NCI-H446 (cell line): ENCODE measurements around the gene SETDB2.

Experiments used
- DNase-seq, 2 experiments: peaks; one replicate each; lab custom pipeline; 2025; lab: John Stamatoyannopoulos, UW

SETDB2 gene

GRCh38 chr13:49443704-49444523 lies at the start of gene SETDB2, which contains the start of gene CAB39L:
SETDB2 (plus strand) TSS chr13:49444274; CDS start chr13:49451894, 7,620 bp downstream.
CAB39L (minus strand) TSS chr13:49444064; CDS start chr13:49382910, 61,154 bp downstream.
- peak; percentile 79 to 96 for DNase-seq

GRCh38 chr13:49395451-49395865 lies 48.6 kb upstream of the SETDB2 start:
- DNase-seq: peak in 1 of 2 experiments; percentile 44

- DNase-seq: no peak
Observed at GRCh38 chr13:49395878-49396380, 48.1 kb upstream of the SETDB2 start.

- no peak for DNase-seq
Observed at GRCh38 chr13:49399801-49400472, 44.1 kb upstream of the SETDB2 start.

GRCh38 chr13:49400755-49401659 lies 43.1 kb upstream of the SETDB2 start:
- no peak for DNase-seq

- DNase-seq: no peak
Observed at GRCh38 chr13:49403996-49404702, 39.9 kb upstream of the SETDB2 start.

- no peak for DNase-seq
Observed at GRCh38 chr13:49404703-49405020, 39.4 kb upstream of the SETDB2 start.

- no peak for DNase-seq
Observed at GRCh38 chr13:49407068-49407467, 37.0 kb upstream of the SETDB2 start.

GRCh38 chr13:49407936-49408335 lies 36.1 kb upstream of the SETDB2 start:
- no peak for DNase-seq

GRCh38 chr13:49409008-49409407 lies 35.1 kb upstream of the SETDB2 start:
- no peak for DNase-seq

GRCh38 chr13:49410006-49410405 lies 34.1 kb upstream of the SETDB2 start:
- no peak for DNase-seq

GRCh38 chr13:49410477-49410876 lies 33.6 kb upstream of the SETDB2 start:
- no peak for DNase-seq

GRCh38 chr13:49411353-49411752 lies 32.7 kb upstream of the SETDB2 start:
- DNase-seq: no peak

- no peak for DNase-seq
Observed at GRCh38 chr13:49412749-49413148, 31.3 kb upstream of the SETDB2 start.

GRCh38 chr13:49417161-49417560 lies 26.9 kb upstream of the SETDB2 start:
- no peak for DNase-seq

GRCh38 chr13:49418206-49418605 lies 25.9 kb upstream of the SETDB2 start:
- no peak for DNase-seq

- DNase-seq: no peak
Observed at GRCh38 chr13:49419276-49419675, 24.8 kb upstream of the SETDB2 start.

GRCh38 chr13:49421391-49421790 lies 22.7 kb upstream of the SETDB2 start:
- no peak for DNase-seq

- DNase-seq: no peak
Observed at GRCh38 chr13:49424011-49424560, 20.0 kb upstream of the SETDB2 start.

- DNase-seq: no peak
Observed at GRCh38 chr13:49428041-49428763, 15.9 kb upstream of the SETDB2 start.
